ENCODE data around the gene C1QA. TPM values are rescaled to one million over a fixed set of nuclear protein-coding genes. Genes with fewer than 3 reads are reported as not detected.

The C1QA gene, protein sequence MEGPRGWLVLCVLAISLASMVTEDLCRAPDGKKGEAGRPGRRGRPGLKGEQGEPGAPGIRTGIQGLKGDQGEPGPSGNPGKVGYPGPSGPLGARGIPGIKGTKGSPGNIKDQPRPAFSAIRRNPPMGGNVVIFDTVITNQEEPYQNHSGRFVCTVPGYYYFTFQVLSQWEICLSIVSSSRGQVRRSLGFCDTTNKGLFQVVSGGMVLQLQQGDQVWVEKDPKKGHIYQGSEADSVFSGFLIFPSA
- 8.6 TPM for total RNA-seq

DNA sequence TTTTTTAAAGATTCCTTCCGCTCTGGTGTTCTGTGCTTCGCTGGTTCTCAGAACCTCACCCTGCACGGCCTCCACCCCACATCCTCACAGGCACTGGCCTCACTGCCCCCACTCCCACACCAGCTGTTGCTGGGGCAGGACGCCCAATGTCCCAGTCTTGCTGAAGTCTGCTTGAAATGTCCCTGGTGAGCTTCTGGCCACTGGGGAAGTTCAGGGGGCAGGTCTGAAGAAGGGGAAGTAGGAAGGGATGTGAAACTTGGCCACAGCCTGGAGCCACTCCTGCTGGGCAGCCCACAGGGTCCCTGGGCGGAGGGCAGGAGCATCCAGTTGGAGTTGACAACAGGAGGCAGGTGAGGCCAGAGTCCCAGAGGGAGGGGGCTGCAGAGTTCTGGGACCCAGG, at the start of gene C1QA:
Gene C1QA, plus strand, starts transcription at position 276 of the 400 bp plus-strand sequence. CDS start 989 bp downstream, outside the sequence.
- FAIRE-seq (no peak), DNase-seq (ENCODE audit: low spot score in 2 of 2) (no peak)

DNA sequence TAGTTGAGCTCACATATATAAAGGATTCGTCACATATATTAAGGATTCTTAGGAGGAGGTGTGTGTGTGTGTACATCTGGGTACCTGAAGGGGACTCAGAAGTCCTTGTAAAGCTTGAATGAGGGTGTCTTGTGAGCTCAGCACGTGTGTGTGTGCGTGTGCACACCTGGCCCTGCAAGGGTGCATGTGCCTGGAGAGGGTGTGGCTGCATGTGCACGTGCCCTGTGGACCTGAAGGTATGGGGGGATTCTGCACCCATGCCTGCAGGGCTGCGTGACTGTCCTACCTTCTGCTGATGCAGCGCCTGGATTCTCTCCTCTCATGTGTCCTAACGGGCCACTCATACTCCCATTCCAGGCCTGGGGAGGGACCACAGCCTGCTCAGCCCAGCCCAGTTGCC, 49.2 kb upstream of the C1QA start:
- no peak for FAIRE-seq

DNA sequence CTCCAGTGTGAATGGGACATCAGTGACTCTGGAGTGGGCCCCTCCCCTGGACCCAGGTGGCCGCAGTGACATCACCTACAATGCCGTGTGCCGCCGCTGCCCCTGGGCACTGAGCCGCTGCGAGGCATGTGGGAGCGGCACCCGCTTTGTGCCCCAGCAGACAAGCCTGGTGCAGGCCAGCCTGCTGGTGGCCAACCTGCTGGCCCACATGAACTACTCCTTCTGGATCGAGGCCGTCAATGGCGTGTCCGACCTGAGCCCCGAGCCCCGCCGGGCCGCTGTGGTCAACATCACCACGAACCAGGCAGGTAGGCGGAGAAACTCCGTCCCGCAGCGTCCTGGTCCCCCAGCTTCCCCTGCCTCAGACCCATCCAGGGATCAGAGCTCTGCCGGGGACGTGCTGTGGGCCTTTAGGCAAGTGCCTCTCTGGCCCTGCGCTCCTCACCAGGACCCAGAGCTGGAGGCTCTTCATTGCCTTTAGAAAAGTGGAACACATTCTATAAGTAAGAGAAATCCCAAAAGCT, 47.5 kb upstream of the C1QA start:
- FAIRE-seq, result no peak
- DNase-seq (ENCODE audit: low spot score in 2 of 2), result no peak

More for the DNA sequence above, 49.2 kb upstream of the C1QA start:
- no peak for DNase-seq (ENCODE audit: low spot score in 2 of 2)

DNA sequence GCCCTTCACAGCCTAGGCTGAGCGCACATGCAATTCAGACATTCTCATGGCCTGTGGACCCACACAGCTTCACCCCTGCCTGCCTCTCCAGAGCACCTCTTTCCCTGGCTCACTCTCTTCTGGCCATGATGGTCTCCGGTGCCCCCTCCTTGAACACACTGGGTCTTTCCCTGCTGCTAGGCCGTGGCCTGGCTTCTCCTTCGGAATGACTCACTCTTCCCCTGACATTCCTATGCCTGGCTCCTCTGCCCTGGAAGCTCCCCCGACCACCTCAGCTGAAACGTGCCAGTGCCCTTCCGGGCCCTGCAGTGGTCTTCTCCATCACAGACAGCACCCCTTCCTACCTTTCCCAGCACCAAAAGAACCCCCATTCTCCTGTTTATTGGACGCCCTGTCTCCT, 44.9 kb upstream of the C1QA start:
- DNase-seq (ENCODE audit: low spot score in 2 of 2) (no peak), FAIRE-seq (no peak)

DNA sequence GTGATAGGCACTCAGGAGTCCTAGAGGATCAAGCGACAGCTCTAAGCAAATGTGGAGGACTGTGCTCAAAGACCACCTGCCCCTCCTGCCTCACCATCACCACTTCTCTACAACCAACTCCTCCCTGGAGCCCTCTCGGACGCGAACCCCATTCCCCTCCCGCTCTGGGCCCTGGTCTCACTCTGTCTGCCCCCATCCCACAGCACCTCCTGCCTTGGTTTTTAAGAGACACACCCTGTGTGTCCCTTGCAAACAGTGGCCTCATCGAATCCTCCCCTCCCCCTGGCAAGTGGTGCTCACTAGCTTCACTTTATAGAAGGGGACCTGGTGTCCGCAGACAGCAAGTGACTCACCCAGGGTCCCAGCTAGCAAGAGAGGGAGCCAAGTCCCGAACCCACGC, 44.4 kb upstream of the C1QA start:
- DNase-seq (ENCODE audit: low spot score in 2 of 2), result no peak
- FAIRE-seq, result no peak

DNA sequence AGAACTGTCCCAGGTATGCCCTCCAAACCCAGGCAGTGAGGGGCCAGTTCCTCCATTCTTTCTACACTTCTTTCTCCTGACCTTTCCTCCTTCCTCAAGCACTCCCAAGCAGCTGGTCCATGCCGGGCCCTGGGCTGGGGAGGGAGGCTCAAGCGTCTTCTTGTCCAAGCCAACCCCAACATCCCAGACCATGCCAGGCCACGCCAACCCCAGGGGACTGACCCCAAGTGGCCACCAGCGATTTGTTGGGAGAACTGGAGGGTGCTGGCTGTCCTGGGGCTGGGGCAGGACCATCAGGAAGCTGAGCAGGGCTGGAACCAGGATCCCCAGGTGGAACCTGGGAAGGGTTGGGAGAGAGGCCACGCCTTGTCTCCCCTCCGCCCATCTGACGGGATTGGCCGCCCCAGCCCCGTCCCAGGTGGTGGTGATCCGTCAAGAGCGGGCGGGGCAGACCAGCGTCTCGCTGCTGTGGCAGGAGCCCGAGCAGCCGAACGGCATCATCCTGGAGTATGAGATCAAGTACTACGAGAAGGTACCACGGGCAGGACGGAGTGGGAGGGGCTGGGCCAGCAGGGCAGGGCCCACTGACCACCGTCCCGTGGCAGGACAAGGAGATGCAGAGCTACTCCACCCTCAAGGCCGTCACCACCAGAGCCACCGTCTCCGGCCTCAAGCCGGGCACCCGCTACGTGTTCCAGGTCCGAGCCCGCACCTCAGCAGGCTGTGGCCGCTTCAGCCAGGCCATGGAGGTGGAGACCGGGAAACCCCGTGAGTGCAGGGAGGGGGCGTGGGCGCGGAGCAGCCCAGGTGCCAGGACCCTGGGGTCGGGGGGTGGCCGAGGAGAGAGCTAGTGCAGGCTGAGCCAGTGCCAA, 43.3 kb upstream of the C1QA start:
- no peak for FAIRE-seq
- no peak for DNase-seq (ENCODE audit: low spot score in 2 of 2)

DNA sequence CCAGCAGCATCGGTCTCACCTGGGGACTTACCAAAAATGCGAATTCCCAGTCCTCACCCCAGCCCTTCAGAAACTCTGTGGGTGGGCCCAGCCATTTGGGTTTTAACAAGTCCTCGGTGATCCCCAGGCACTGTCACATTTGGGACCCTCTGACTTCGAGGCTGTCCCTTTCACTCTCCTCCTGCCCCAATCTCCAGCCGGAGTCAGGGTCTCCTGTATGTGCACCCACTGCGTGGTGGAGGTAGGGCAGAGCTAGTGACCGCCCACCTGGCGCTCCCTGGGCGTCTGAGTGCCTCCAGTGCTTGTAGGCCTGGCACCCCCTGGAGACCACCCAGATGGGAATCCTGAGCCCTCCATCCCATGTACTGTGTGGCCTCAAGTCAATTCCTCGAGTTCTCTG, 42.0 kb upstream of the C1QA start:
- DNase-seq (ENCODE audit: low spot score in 2 of 2) (no peak), FAIRE-seq (no peak)

DNA sequence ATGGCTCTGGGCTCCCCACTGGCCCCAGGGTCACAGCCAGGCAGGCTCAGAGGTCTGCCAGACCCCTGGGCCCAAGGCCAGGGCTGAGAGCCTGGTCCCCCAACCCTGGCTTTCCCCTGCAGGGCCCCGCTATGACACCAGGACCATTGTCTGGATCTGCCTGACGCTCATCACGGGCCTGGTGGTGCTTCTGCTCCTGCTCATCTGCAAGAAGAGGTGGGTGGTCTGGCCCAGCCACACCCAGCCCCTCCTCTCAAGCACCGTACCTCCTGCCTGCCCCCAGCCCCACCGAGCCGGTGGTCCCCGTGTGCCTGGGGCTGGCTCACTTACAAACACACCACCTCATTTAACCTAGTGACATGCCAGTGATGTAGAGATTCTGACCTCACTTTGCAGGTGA, 41.3 kb upstream of the C1QA start:
- FAIRE-seq (no peak), DNase-seq (ENCODE audit: low spot score in 2 of 2) (no peak)

DNA sequence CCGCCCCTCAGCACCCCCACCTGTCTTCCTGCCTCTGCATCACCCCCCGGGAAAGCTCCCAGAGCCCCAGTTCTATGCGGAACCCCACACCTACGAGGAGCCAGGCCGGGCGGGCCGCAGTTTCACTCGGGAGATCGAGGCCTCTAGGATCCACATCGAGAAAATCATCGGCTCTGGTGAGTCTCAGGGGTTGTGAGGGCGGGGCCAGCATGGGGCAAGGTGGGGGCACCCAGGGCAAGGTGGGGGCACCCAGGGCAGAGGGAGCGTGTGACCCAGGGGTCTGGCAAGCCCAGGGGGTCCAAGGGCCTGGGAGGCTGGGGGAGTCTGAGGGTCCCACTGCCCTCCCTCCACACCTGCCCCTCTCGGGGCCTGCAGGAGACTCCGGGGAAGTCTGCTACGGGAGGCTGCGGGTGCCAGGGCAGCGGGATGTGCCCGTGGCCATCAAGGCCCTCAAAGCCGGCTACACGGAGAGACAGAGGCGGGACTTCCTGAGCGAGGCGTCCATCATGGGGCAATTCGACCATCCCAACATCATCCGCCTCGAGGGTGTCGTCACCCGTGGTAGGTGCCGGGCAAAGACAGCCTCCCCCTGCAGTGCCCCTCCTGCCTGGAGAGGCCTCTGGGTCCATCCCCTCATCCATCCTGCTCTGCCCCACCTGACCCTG, 39.0 kb upstream of the C1QA start:
- no peak for FAIRE-seq
- no peak for DNase-seq (ENCODE audit: low spot score in 2 of 2)

DNA sequence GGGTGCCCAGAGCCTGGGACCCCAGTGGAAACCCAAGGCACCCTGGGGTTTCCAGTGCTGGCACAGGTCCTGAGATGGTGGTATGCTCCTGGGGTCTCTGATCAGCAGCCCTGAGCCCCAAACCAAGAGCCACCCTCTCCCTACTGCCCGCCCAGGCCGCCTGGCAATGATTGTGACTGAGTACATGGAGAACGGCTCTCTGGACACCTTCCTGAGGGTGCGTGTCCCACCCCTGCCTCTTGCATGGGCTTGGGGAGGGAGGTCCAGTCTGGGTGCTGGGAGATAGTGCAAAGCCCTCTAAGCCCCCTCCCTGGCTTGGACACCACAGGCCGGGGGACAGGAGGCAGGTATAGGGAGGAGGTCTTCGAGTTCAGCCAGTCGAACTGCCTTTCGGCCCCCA, 38.4 kb upstream of the C1QA start:
- FAIRE-seq, result no peak
- no peak for DNase-seq (ENCODE audit: low spot score in 2 of 2)

DNA sequence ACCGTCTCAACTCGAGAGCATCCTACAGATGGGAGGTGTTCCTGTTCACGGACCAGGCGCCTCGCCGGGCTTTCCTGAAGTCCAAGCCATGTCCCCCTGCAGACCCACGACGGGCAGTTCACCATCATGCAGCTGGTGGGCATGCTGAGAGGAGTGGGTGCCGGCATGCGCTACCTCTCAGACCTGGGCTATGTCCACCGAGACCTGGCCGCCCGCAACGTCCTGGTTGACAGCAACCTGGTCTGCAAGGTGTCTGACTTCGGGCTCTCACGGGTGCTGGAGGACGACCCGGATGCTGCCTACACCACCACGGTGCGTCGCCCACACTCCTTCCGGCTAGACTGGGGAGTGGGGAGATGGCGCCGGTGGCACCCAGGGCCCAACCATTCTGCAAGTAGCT, 37.7 kb upstream of the C1QA start:
- no peak for FAIRE-seq
- no peak for DNase-seq (ENCODE audit: low spot score in 2 of 2)

DNA sequence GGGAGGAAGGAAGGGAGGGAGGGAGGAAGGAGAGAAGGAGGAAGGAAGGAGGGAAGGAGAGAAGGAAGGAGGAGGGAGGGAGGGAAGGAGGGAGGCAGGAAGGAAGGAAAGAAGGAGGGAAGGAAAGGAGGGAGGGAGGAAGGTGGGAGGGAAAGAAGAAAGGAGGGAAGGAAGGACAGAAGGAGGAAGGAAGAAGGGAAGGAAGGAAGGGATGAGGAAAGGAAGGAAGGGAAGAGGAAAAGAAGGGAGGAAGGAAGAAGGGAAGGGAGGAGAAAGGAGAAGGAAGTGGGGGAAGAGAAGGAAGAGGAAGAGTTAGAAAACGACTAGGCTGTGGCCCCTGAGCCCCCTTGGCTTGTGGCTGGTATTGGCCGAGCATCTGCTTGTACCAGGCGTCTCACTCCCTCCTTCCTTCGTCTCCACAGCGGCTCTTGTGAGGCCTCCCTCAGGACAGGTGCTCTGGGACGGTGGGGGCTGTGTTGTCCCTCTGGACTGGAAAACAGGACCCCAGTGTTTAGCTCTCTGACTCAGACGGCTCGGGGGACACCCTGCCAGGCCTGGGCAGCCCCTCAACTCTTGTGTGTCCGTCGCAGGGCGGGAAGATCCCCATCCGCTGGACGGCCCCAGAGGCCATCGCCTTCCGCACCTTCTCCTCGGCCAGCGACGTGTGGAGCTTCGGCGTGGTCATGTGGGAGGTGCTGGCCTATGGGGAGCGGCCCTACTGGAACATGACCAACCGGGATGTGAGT, 36.2 kb upstream of the C1QA start:
- DNase-seq (ENCODE audit: low spot score in 2 of 2) (no peak), FAIRE-seq (no peak)

DNA sequence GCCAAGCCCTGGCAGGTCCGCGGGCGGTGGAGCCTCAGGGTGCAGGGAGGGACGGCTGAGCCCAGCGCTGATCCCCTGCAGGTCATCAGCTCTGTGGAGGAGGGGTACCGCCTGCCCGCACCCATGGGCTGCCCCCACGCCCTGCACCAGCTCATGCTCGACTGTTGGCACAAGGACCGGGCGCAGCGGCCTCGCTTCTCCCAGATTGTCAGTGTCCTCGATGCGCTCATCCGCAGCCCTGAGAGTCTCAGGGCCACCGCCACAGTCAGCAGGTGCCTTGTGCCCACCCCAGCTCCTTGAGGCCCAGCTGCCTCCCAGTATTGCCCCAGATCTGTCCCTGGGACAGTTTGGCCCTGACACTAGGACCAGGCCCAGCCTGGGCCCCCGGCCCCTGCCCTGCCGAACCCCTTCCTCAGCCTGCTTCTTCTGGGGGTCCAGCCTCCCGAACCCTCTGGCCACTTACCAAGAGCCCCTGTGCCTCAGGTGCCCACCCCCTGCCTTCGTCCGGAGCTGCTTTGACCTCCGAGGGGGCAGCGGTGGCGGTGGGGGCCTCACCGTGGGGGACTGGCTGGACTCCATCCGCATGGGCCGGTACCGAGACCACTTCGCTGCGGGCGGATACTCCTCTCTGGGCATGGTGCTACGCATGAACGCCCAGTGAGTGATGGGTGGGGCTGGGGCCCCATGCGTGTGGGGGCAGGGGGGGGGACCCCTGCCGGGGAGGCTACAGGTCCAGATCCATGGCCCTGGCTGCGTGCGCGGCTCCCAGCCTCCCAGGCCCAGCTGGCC, 35.4 kb upstream of the C1QA start:
- DNase-seq (ENCODE audit: low spot score in 2 of 2) (no peak), FAIRE-seq (no peak)

DNA sequence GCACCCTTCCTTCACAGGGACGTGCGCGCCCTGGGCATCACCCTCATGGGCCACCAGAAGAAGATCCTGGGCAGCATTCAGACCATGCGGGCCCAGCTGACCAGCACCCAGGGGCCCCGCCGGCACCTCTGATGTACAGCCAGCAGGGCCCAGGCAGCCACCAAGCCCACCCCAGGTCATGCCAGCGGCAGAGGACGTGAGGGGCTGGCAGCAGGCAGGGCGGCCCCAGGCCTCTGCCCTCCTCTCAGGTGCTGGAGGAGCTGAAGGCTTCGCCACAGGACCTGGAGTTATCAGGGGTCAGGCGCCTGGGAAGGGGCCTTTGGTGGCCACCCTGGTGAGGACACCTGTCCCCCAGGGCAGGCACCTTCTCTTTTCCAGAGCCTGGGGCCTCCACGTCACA, 34.8 kb upstream of the C1QA start:
- DNase-seq (ENCODE audit: low spot score in 2 of 2) (no peak), FAIRE-seq (no peak)

DNA sequence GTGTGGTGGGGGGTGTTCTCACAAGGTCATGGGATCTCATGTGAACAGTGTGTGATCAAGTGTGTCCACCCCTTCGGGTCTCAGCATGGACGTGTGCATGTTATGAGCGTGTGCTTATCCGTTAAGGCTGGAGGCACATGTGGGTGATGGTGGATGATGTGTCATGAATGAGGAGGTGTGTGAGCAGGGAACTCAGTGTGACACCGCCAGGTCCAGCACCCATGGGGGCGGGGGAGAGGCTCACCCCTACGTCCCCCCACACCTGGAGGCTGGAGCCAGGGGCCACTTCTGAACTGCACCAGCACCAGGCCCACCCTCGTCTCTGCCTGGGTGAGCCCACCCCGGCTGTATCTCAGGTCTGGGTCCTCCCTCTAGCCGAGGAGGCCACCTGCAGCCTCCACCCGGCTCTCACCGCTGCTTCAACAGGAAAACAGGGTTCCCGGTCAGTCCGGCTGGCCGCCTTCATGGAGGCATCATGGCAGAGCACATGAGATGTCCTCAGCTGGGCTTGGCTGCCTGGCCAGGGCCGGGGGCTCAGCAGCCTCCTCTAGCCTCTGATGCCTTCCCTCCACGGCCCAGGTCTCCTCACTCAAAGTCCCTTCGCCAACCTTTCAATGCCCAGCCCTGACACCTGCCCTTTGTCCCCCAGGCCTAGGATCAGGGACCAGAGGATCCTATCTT, 34.2 kb upstream of the C1QA start:
- DNase-seq (ENCODE audit: low spot score in 2 of 2) (no peak), FAIRE-seq (no peak)

DNA sequence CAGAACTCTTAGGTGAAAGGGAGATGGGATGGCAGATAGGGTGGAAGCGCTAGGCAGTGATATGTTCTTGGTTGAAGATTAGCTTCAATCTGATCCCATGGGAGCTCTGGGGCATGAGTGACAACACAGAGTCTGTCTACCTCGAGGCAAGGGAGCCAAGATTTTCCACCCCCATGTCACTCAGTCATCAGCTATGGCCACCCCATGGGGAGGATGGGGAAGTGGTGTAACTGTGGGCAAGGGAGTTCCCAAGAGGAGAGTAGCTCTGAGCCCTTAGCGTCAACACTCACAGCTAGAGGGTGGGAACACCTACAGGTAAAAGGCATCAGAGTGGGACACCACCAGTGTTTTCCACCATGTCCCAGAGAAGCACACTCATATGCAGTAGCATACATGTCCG, 30.3 kb upstream of the C1QA start:
- DNase-seq (ENCODE audit: low spot score in 2 of 2) (no peak), FAIRE-seq (no peak)

DNA sequence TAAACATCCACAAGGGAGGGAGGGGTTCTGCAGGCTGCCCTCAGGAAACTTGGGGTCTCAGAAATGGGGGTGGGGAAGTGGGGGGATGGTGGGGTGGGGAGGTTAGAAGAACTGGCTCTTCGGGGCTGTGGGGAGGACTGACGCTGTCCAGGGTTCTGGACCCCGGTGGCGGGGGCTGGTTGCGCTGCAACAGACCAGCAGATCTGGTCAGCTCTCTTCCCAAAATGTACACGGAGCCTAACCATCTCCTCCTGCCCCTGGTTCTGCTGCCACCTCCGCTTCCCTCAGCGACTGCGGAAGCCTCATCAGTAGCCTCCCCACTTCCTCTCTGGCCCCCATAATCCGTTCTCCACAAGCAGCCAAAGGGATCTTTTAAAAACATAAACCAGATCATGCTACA, 29.3 kb upstream of the C1QA start:
- FAIRE-seq, result no peak
- DNase-seq (ENCODE audit: low spot score in 2 of 2), result no peak

DNA sequence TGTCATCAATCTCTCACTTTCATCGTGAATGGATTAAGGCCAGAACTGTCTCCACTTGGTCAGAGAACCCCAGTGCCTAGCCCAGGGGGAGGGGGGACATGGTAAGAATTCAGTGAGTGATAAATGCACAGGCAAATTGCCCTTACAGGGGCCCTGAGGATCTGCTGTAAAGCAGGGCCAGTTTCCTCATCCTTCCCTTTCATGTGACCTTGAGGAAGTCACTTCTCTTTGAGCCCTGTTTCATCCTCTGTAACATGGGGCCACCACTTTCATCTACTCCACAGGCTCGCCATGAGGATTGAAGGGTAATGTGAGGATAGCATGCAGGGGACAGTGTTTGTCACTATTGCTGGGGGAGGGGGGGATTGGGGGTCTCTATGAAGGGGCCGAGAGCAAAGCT, 28.1 kb upstream of the C1QA start:
- DNase-seq (ENCODE audit: low spot score in 2 of 2) (no peak), FAIRE-seq (no peak)

DNA sequence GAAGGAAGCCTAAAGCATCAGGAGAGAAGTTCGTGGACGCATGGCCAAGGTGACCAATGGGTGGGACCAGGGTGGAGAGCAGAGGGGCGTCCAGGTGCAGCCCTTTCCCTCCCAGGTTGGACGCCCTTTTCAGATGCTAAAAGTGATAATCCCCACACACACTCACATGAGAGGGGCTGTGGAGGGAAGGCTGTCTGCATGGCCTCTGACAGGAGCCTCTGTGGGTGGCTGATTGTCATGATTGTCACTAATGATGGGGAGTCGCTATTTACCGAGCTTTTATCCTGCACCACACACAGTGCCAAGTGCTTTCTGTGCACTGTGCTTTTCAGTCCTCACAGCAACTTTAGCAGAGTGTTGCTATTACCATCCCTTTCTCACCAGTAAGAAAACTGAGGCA, 27.1 kb upstream of the C1QA start:
- FAIRE-seq, result no peak
- no peak for DNase-seq (ENCODE audit: low spot score in 2 of 2)
